GM21619 (cell line): ENCODE measurements around the gene VPS26B.
"Not testable (repeated sequence)": the region's sequence is repeated elsewhere in the genome, so short reads cannot be mapped to it uniquely, and the experiment has no call there.

Experiments used
- ATAC-seq: cut with Tn5 transposase; IDR thresholded peaks from one replicate; pipeline ENCODE4 v1.9.1; 2021; ENCODE audit not compliant: unreplicated experiment

The VPS26B gene

GRCh38 chr11:134223836-134224709 lies at the start of gene VPS26B, which contains the start of gene NCAPD3:
VPS26B (plus strand) TSS chr11:134224671; CDS start chr11:134225123, 452 bp downstream.
NCAPD3 (minus strand) TSS chr11:134223967; CDS start chr11:134223926, 41 bp downstream.
- ATAC-seq: peak; percentile 67

DNA sequence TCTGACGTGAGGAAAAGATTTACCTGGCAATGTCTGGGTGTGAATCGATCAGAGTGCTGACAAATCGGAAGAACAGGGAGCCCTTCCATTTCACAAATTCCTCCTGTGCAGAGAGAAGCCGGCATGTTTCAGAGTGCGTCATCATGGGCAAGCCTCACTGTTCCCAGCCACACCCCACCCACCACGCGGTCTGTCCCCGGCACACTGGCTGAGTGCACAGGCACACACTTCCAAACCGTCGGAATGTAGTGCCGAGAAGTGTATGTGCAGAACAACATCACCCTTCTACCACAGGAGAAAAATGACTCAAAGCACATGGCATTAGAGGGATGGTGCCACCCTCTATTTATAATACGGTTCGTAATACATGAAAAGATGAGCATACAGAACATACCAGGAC lies 48.2 kb upstream of the VPS26B start:
- ATAC-seq: no peak

GRCh38 chr11:134178032-134178674 lies 46.3 kb upstream of the VPS26B start:
- ATAC-seq: no peak

- ATAC-seq: no peak
Measured at GRCh38 chr11:134181707-134182106, 42.8 kb upstream of the VPS26B start.

- ATAC-seq: not testable (repeated sequence)
Measured at GRCh38 chr11:134188092-134188491, 36.4 kb upstream of the VPS26B start.

- ATAC-seq: no peak
Measured at GRCh38 chr11:134196756-134197155, 27.7 kb upstream of the VPS26B start.

DNA sequence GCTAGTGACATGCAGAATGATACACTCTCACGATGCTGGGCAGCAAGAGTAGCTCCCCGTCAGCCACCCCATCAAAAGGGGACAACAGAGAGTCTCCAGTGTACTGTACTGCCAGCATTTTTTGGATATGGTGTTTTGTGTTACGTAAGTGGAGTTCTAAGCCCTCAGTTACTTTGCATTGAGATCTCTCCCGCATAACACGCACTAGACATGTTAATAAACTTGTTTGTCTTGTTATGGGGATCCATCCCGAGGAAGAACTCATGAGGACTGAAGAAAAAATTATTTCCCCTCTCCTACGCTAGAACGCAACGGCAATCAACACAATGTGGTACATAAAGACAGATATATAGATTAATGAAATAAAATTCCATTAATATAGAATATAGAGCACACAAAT lies 24.9 kb upstream of the VPS26B start:
- no peak for ATAC-seq

DNA sequence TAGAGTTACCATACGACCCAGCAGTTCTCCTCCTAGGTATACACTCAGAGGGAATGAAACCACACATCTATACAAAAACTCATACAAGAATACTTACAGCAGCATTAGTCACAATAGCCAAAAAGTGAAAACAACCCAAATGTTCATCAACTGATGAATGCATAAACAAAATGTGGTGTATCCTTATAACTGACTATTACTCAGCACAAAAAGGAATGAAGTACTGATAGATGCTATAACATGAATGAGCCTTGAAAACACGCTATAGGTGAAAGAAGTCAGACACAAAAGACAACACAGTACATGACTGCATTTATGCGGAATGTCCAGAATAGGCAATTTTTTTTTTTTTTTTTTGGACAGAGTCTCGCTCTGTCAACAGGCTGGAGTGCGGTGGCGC lies 23.8 kb upstream of the VPS26B start:
- no peak for ATAC-seq

- no peak for ATAC-seq
Measured at GRCh38 chr11:134202661-134203060, 21.8 kb upstream of the VPS26B start.

DNA sequence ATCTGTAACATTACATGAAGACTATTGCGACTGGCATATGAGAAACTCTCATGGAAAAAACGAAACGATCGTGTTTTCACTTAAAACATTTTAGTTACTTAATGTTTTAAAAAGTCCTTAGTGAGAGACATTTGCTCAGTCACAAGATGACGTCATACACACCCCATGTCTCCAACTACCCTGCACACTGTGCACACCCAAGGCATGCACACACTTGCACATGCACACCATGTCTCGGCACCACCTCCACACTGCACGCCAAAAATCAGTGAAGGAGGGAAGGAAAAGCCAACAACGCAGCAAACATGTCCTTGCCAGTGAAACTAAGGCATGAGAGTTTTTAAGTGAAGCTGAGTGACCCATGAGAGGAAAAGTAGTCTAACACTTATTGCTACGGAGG lies 18.7 kb upstream of the VPS26B start:
- no peak for ATAC-seq

GRCh38 chr11:134206185-134206584 lies 18.3 kb upstream of the VPS26B start:
- no peak for ATAC-seq

DNA sequence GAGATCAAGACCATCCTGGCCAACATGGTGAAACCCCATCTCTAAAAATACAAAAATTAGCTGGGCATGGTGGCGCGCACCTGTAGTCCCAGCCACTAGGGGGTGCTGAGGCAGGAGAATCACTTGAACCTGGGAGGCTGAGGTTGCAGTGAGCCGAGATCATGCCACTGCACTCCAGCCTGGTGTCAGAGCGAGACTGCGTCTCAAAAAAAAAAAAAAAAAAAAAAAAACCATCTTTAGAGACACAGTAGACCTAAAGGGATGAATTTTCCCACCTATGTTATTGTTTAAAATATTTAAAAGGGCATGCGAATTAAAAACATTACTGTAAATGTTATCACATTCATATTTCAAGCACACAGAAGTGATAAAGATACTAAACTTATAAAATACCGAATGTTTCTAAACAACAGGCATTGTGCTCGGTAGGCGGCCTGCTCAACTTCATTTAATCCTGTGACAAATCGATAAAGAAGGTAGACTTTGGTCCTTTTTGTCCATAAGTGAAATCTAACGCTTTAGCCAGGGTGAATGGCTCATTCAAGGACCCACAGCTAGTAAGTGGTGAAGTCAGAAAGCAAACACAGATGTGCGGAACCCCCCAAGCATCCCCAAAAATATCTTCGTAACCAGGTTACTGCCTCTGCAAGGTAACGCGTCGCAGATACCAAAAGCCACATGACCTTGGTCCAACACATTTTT lies 16.8 kb upstream of the VPS26B start:
- ATAC-seq: no peak

DNA sequence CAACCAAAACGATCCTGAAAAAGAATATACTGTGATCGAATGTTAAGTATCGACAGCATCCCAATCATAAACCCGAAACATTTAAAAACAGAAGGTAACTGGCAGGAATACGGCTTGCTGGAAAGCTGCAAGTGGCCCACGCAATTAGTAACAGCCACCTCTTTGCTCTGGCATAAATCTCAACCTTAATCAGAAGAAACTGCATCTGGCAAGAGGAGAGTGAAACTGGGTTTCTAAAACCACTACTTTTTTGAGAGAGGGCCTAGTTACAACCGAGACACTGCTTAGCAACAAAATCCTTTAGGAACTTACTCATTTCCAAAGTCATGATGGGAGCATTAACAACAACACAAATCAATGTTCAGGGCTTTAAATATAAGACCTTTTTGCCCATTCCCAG lies 8.6 kb upstream of the VPS26B start:
- ATAC-seq: no peak

DNA sequence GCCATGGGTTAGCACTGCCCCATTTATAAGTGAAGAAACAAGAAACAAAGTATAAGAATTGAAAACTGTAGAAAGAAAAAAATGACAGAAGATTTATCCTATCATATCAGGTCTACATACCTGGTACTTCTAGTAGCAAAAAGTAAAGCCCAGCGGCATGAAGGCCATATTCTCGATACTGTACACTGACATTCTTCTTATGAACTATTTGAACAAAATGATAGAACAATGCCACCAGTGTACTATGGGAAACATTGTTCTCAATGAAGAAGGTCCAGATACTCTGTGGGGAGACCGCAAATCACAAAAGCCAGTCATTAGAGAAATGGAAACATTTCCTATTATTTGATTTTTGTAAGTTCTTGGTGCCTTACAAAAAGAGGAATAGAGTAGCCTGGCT lies 7.7 kb upstream of the VPS26B start:
- ATAC-seq: no peak

DNA sequence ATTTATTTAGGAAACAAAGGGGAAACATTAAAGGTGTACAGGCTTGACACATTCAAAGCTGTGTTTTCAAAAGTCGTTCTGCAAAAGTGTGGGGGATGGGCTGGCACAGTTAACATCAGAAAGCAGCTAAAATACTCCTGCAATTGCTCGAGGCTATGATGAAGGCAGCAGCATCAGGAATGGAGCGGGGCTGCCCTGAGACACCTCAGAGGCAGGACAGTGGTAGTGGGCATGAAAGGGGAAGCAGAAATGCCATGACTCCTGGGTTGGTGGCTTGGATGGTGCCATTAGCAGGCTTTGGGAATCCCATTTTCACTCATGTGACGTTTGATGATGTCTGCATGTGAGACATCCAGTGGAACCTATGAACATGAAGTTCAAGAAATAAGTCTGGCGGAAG lies 1.4 kb upstream of the VPS26B start:
- no peak for ATAC-seq

- ATAC-seq: peak; percentile 11
Measured at GRCh38 chr11:134224710-134225664, 516 bp downstream of the VPS26B start.

GRCh38 chr11:134226806-134227325 lies 2.4 kb downstream of the VPS26B start:
- ATAC-seq: no peak

- peak; percentile 55 for ATAC-seq
Measured at GRCh38 chr11:134228625-134229024, 4.2 kb downstream of the VPS26B start.

- no peak for ATAC-seq
Measured at GRCh38 chr11:134229126-134229790, 4.8 kb downstream of the VPS26B start.

DNA sequence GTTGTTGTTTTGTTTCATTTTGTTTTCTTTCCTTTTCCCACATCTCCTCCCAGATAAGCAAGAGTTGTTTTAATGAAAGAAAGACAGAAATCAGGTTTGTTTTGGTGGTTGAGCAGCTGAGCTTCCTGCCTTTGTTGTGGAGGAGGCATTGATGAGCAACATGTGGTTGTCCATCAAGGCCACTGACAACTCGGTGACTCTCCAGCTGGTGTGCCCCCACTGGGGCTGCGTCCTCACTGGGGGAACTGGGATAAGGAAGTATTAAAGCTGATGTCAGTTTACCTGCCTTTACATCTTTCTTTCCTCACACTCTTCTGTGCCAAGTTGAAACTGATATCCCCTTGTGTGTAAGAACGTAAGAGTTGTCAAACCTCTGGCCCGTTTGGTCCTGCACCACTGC lies 5.9 kb downstream of the VPS26B start:
- no peak for ATAC-seq
